Mesendoderm (in vitro differentiated cells): ENCODE measurements around the gene RARA.
"Not testable (repeated sequence)": the region's sequence is repeated elsewhere in the genome, so short reads cannot be mapped to it uniquely, and the experiment has no call there.

Source experiments
- DNase-seq: peaks from one replicate; pipeline ENCODE4 v3.0.0; 2013
- H2AK5ac ChIP-seq: 2 replicates; pipeline ENCODE4 v1.6.1; 2013; ENCODE audit warnings: low read length, inconsistent platforms
- H2BK120ac ChIP-seq: 2 replicates; pipeline ENCODE4 v1.6.1; 2013; ENCODE audit warnings: low read depth, mild to moderate bottlenecking, low read length, moderate library complexity, mixed read lengths
- H2BK15ac ChIP-seq: replicated peaks from 2 replicates; pipeline ENCODE4 v1.6.1; 2013; ENCODE audit warnings: low read depth, mild to moderate bottlenecking, moderate library complexity
- H2BK5ac ChIP-seq: 2 replicates; pipeline ENCODE4 v1.6.1; 2013; ENCODE audit warnings: low read length, inconsistent platforms
- H3K18ac ChIP-seq: 2 replicates; pipeline ENCODE4 v1.6.1; 2013; ENCODE audit warnings: mild to moderate bottlenecking, low read length, mixed read lengths
- H3K23ac ChIP-seq: one replicate; pipeline ENCODE4 v1.6.1; 2013; ENCODE audit warnings: low read length
- H3K27ac ChIP-seq: 2 replicates; pipeline ENCODE4 v1.5.1; 2013; ENCODE audit warnings: low read depth, mild to moderate bottlenecking, inconsistent platforms, low read length, moderate library complexity
- H3K27me3 ChIP-seq: 2 replicates; pipeline ENCODE4 v1.6.1; 2013; ENCODE audit warnings: low read length, control low read depth, mild to moderate bottlenecking, inconsistent platforms; ENCODE audit not compliant: insufficient read depth, poor library complexity
- H3K36me3 ChIP-seq: 2 replicates; pipeline ENCODE4 v1.6.1; 2013; ENCODE audit warnings: low read length, inconsistent platforms; ENCODE audit not compliant: control insufficient read depth, insufficient read depth
- H3K4ac ChIP-seq: one replicate; pipeline ENCODE4 v1.6.1; 2013; ENCODE audit warnings: low read depth, mild to moderate bottlenecking, low read length, moderate library complexity
- H3K4me1 ChIP-seq: 2 replicates; pipeline ENCODE4 v1.6.1; 2013; ENCODE audit warnings: low read depth, low read length, inconsistent platforms; ENCODE audit not compliant: control insufficient read depth
- H3K4me2 ChIP-seq: 2 replicates; pipeline ENCODE4 v1.6.1; 2013; ENCODE audit warnings: low read length
- H3K4me3 ChIP-seq: 2 replicates; pipeline ENCODE4 v1.5.1; 2013; ENCODE audit warnings: mild to moderate bottlenecking, low read length
- H3K56ac ChIP-seq: one replicate; pipeline ENCODE4 v1.6.1; 2013; ENCODE audit warnings: low read length
- H3K79me1 ChIP-seq: 2 replicates; pipeline ENCODE4 v1.6.1; 2013; ENCODE audit warnings: low read length, inconsistent platforms
- H3K79me2 ChIP-seq: 2 replicates; pipeline ENCODE4 v1.6.1; 2013; ENCODE audit warnings: mild to moderate bottlenecking, low read length; ENCODE audit not compliant: control insufficient read depth, insufficient read depth
- H3K9ac ChIP-seq: 2 replicates; pipeline ENCODE4 v1.6.1; 2013; ENCODE audit warnings: low read length, inconsistent platforms
- H4K5ac ChIP-seq: one replicate; pipeline ENCODE4 v1.6.1; 2013; ENCODE audit warnings: low read length
- H4K8ac ChIP-seq: one replicate; pipeline ENCODE4 v1.6.1; 2013; ENCODE audit warnings: low read depth, mild to moderate bottlenecking, control low read depth, low read length, moderate library complexity
- WGBS: extraction: QIAGEN DNeasy Blood & Tissue Kit; methylation state at CpG from one replicate; pipeline ENCODE4 v1.1.7; 2013; ENCODE audit warnings: low lambda C conversion rate, missing lambda C conversion rate; ENCODE audit not compliant: insufficient coverage; ENCODE audit errors: extremely low coverage; 5-methylcytosine and 5-hydroxymethylcytosine counted together

The RARA gene

DNA sequence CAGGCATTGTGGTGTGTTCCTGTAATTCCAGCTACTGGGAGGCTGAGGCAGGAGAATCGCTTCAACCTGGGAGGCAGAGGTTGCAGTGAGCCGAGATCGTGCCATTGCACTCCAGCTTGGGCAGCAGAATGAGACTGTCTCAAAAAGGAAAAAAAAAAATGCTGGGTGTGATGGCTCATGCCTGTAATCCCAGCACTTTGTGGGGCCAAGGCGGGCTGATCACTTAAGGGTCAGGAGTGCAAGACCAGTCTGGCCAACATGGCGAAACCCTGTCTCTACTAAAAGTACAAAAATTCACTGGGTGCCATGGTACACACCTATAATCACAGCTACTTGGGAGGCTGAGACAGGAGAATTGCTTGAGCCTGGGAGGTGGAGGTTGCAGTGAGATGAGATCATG, 4.1 kb upstream of the RARA start:
- H3K36me3 ChIP-seq, H3K23ac ChIP-seq, H3K4me2 ChIP-seq, DNase-seq, H2BK5ac ChIP-seq, H2AK5ac ChIP-seq, H2BK120ac ChIP-seq, H3K4me3 ChIP-seq, H3K9ac ChIP-seq, H3K27ac ChIP-seq, H3K56ac ChIP-seq, H4K5ac ChIP-seq, H2BK15ac ChIP-seq, H3K4ac ChIP-seq, H4K8ac ChIP-seq, H3K27me3 ChIP-seq, H3K79me2 ChIP-seq, H3K79me1 ChIP-seq, H3K18ac ChIP-seq: not testable (repeated sequence)
- H3K4me1 ChIP-seq, result peaks cover 22% of the 10 kb centered on the region
- WGBS, result no CpG with 5 or more reads among the region's 5 CpGs

GRCh38 chr17:40306395-40306794, 2.6 kb upstream of the RARA start:
- Histone ChIP-seq H3K4me1 (peaks cover 23% of the 10 kb centered on the region), H3K27ac (peak overlapping the region; percentile 21), H4K5ac (no peak overlapping the region), H2BK120ac (no peak overlapping the region), H3K36me3 (peaks cover 5% of the 10 kb centered on the region), H2BK15ac (no peak overlapping the region), H3K56ac (peak overlapping the region; percentile 59), H4K8ac (no peak overlapping the region), H2AK5ac (no peak overlapping the region), H3K27me3 (no peaks in the 10 kb centered on the region), H3K79me2 (peaks cover 2% of the 10 kb centered on the region), H3K23ac (no peak overlapping the region), H3K4ac (no peak overlapping the region), H3K4me2 (no peak overlapping the region), H3K9ac (no peak overlapping the region), H3K4me3 (no peak overlapping the region), H3K79me1 (peaks cover 3% of the 10 kb centered on the region), H3K18ac (no peak overlapping the region), H2BK5ac (peak overlapping the region; percentile 16)
- DNase-seq, result peak; percentile 80
- WGBS, result no CpG with 5 or more reads among the region's 2 CpGs

GRCh38 chr17:40307001-40307730, 1.8 kb upstream of the RARA start:
- peaks cover 23% of the 10 kb centered on the region for H3K4me1 ChIP-seq
- no peak overlapping the region for H4K8ac ChIP-seq
- H3K23ac ChIP-seq, result no peak overlapping the region
- H2BK5ac ChIP-seq, result peak overlapping the region; percentile 64
- peaks cover 3% of the 10 kb centered on the region for H3K79me1 ChIP-seq
- peak overlapping the region; percentile 71 for H3K56ac ChIP-seq
- WGBS, result no CpG with 5 or more reads among the region's 10 CpGs
- peak overlapping the region; percentile 46 for H2BK120ac ChIP-seq
- DNase-seq, result peak; percentile 74
- peak overlapping the region; percentile 69 for H3K27ac ChIP-seq
- peak overlapping the region; percentile 39 for H3K9ac ChIP-seq
- H3K36me3 ChIP-seq, result peaks cover 5% of the 10 kb centered on the region
- no peak overlapping the region for H3K4me3 ChIP-seq
- H3K4me2 ChIP-seq, result no peak overlapping the region
- peaks cover 2% of the 10 kb centered on the region for H3K79me2 ChIP-seq
- H2AK5ac ChIP-seq, result no peak overlapping the region
- H3K18ac ChIP-seq, result peak overlapping the region; percentile 42
- no peaks in the 10 kb centered on the region for H3K27me3 ChIP-seq
- H2BK15ac ChIP-seq, result no peak overlapping the region
- peak overlapping the region; percentile 29 for H3K4ac ChIP-seq
- no peak overlapping the region for H4K5ac ChIP-seq

DNA sequence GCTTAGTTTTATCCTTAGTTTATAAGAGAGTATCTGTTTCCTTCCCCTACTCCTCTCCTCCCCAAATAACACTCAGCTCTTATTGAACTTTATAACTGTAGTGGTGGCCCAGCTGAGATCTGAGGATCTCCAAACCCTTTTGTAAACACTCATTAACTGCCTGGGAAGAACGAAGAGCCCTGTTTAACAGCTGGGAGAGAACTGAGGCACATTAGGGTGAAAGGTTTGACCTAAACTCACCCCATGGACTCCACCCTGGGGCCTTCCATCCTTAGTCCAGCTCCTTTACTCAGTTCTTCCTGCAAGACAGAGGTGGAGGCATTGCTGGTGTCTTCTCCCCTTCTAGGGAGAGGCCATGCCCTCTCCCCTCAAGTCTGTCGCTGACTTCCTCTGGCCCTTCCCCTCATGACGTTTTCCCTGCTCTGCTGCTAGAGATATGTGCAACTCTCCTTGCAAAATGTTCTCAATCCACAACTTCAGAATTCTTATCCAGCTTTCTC, 1.2 kb upstream of the RARA start:
- H3K79me2 ChIP-seq, result peaks cover 2% of the 10 kb centered on the region
- H3K4me1 ChIP-seq, result peaks cover 23% of the 10 kb centered on the region
- no peaks in the 10 kb centered on the region for H3K27me3 ChIP-seq
- no peak overlapping the region for H4K8ac ChIP-seq
- H4K5ac ChIP-seq, result no peak overlapping the region
- peaks cover 5% of the 10 kb centered on the region for H3K36me3 ChIP-seq
- no peak overlapping the region for H2AK5ac ChIP-seq
- peak overlapping the region; percentile 53 for H3K56ac ChIP-seq
- no CpG with 5 or more reads among the region's 3 CpGs for WGBS
- H3K79me1 ChIP-seq, result peaks cover 3% of the 10 kb centered on the region
- no peak overlapping the region for H3K4me3 ChIP-seq
- H2BK120ac ChIP-seq, result no peak overlapping the region
- no peak overlapping the region for H3K4ac ChIP-seq
- DNase-seq, result no peak
- no peak overlapping the region for H2BK15ac ChIP-seq
- H3K18ac ChIP-seq, result peak overlapping the region; percentile 35
- H3K9ac ChIP-seq, result peak overlapping the region; percentile 8
- no peak overlapping the region for H3K23ac ChIP-seq
- no peak overlapping the region for H3K27ac ChIP-seq
- H3K4me2 ChIP-seq, result no peak overlapping the region
- H2BK5ac ChIP-seq, result peak overlapping the region; percentile 42

GRCh38 chr17:40309949-40310510, 1.1 kb downstream of the RARA start:
- H3K9ac ChIP-seq, result no peak overlapping the region
- no peak overlapping the region for H3K23ac ChIP-seq
- H2BK5ac ChIP-seq, result no peak overlapping the region
- H3K79me1 ChIP-seq, result no peaks in the 10 kb centered on the region
- H3K27me3 ChIP-seq, result no peaks in the 10 kb centered on the region
- H3K4ac ChIP-seq, result no peak overlapping the region
- H4K5ac ChIP-seq, result no peak overlapping the region
- no peak overlapping the region for H3K27ac ChIP-seq
- no peak overlapping the region for H2BK120ac ChIP-seq
- no peak overlapping the region for H2BK15ac ChIP-seq
- H3K36me3 ChIP-seq, result no peaks in the 10 kb centered on the region
- H3K4me3 ChIP-seq, result no peak overlapping the region
- no CpG with 5 or more reads among the region's 2 CpGs for WGBS
- peak overlapping the region; percentile 50 for H3K56ac ChIP-seq
- no peaks in the 10 kb centered on the region for H3K79me2 ChIP-seq
- no peak overlapping the region for H3K18ac ChIP-seq
- no peak overlapping the region for H3K4me2 ChIP-seq
- H3K4me1 ChIP-seq, result peaks cover 24% of the 10 kb centered on the region
- H2AK5ac ChIP-seq, result no peak overlapping the region
- H4K8ac ChIP-seq, result no peak overlapping the region
- DNase-seq, result no peak
